Calu3 (cell line): ENCODE data around the gene SPG11. TPM values are rescaled to one million over a fixed set of nuclear protein-coding genes. Genes with fewer than 3 reads are reported as not detected.

ENCODE experiments used
- BruUV-seq: library from RNA; stranded (reverse); fragments of 400-500 nt; replicated peaks from 2 replicates; lab custom pipeline; 2021; lab: Mats Ljungman, UMichigan
- CTCF ChIA-PET: fragments of 300-600 bp; sonication (Branson Sonifier 250); formaldehyde crosslinking; loops from one replicate; lab custom pipeline; 2022; ENCODE audit warnings: antibody characterized with exemption; lab: Charles Lee
- DNase-seq: peaks from one replicate; pipeline ENCODE4 v3.0.0; 2022
- H3K27ac Mint-ChIP-seq: one replicate; pipeline ENCODE4 v1.8.0; 2022; ENCODE audit warnings: mixed read lengths; ENCODE audit not compliant: unreplicated experiment
- H3K27me3 Mint-ChIP-seq: one replicate; pipeline ENCODE4 v1.8.0; 2022; ENCODE audit warnings: mixed read lengths; ENCODE audit not compliant: unreplicated experiment
- H3K36me3 Mint-ChIP-seq: one replicate; pipeline ENCODE4 v1.8.0; 2022; ENCODE audit warnings: mild to moderate bottlenecking, moderate library complexity, mixed read lengths; ENCODE audit not compliant: insufficient read depth, unreplicated experiment
- H3K4me1 Mint-ChIP-seq: one replicate; pipeline ENCODE4 v1.8.0; 2022; ENCODE audit warnings: mild to moderate bottlenecking, low read depth, mixed read lengths; ENCODE audit not compliant: unreplicated experiment
- H3K4me3 Mint-ChIP-seq: one replicate; pipeline ENCODE4 v1.8.0; 2022; ENCODE audit warnings: mild to moderate bottlenecking, low read depth, moderate library complexity, mixed read lengths; ENCODE audit not compliant: unreplicated experiment
- H3K9me3 Mint-ChIP-seq: one replicate; pipeline ENCODE4 v1.8.0; 2022; ENCODE audit warnings: low read depth, mixed read lengths; ENCODE audit not compliant: unreplicated experiment
- CTCF ChIP-seq: fragments of 200-600 bp; IDR thresholded peaks from one replicate; pipeline ENCODE4 v1.8.0; 2022; ENCODE audit warnings: antibody characterized with exemption; ENCODE audit not compliant: unreplicated experiment
- intact Hi-C: fragments of 100-400 bp; cut with micrococcal nuclease; formaldehyde crosslinking; loops from one replicate; pipeline ENCODE4 v1.10.0; 2022; ENCODE audit not compliant: unreplicated experiment
- total RNA-seq: library from RNA; stranded (reverse); gene quantifications from 2 replicates; pipeline ENCODE4 v1.2.3, GENCODE V29; 2022

The SPG11 gene
- total RNA-seq, 1 experiment from 2014 or later: 36.6 TPM

GRCh38 chr15:44682211-44682610 is 18.7 kb upstream of the SPG11 start:
- Mint-ChIP-seq H3K27ac (no peak overlapping the region), H3K27me3 (no peaks in the 10 kb centered on the region), H3K4me1 (peaks cover 12% of the 10 kb centered on the region), H3K36me3 (no peaks in the 10 kb centered on the region), H3K9me3 (peaks cover 3% of the 10 kb centered on the region), H3K4me3 (no peak overlapping the region)
- no TSS peak for BruUV-seq
- intact Hi-C loops: no loop called here
- no peak for DNase-seq
- CTCF ChIA-PET: interaction anchor here (2.5 kb wide), 1 partner anchor 19 kb away, joined by 9 read pairs; the partner anchor contains the start of gene SPG11
- no peak for TF ChIP-seq CTCF

GRCh38 chr15:44676676-44677075 is 13.2 kb upstream of the SPG11 start:
- Mint-ChIP-seq H3K9me3 (no peaks in the 10 kb centered on the region), H3K4me3 (no peak overlapping the region), H3K27me3 (no peaks in the 10 kb centered on the region), H3K4me1 (no peaks in the 10 kb centered on the region), H3K36me3 (no peaks in the 10 kb centered on the region), H3K27ac (no peak overlapping the region)
- CTCF ChIA-PET: no interaction called here
- no TSS peak for BruUV-seq
- DNase-seq: no peak
- TF ChIP-seq CTCF: no peak
- intact Hi-C loops: no loop called here

- Mint-ChIP-seq H3K27ac (no peak overlapping the region), H3K4me3 (no peak overlapping the region), H3K36me3 (no peaks in the 10 kb centered on the region), H3K27me3 (no peaks in the 10 kb centered on the region), H3K4me1 (no peaks in the 10 kb centered on the region), H3K9me3 (no peaks in the 10 kb centered on the region)
- TF ChIP-seq CTCF: no peak
- intact Hi-C loops: no loop called here
- no peak for DNase-seq
- no TSS peak for BruUV-seq
- CTCF ChIA-PET: no interaction called here
Measured at GRCh38 chr15:44675911-44676310, 12.4 kb upstream of the SPG11 start.

GRCh38 chr15:44673639-44674038 is 10.2 kb upstream of the SPG11 start:
- H3K4me3 Mint-ChIP-seq: no peak overlapping the region
- no peaks in the 10 kb centered on the region for H3K36me3 Mint-ChIP-seq
- DNase-seq: no peak
- CTCF ChIA-PET: no interaction called here
- TF ChIP-seq CTCF: no peak
- intact Hi-C loops: no loop called here
- no peaks in the 10 kb centered on the region for H3K27me3 Mint-ChIP-seq
- no peak overlapping the region for H3K27ac Mint-ChIP-seq
- no peaks in the 10 kb centered on the region for H3K9me3 Mint-ChIP-seq
- BruUV-seq: no TSS peak
- no peaks in the 10 kb centered on the region for H3K4me1 Mint-ChIP-seq
